Cardiac fibroblast (primary cell): ENCODE data around the gene WDR47.
"Not testable (repeated sequence)": the region's sequence is repeated elsewhere in the genome, so short reads cannot be mapped to it uniquely, and the experiment has no call there.

ENCODE experiments used
- DNase-seq, 2 donors: peaks; one replicate each; pipeline versions ENCODE4 v3.0.0 to v3.0.0-alpha.2; 2010; ENCODE audit warnings: low read depth in 2 of 2
- H3K4me3 ChIP-seq, 2 donors: replicated peaks in 1 of 2; 1 replicate in 1 of 2; 2 replicates in 1 of 2; pipeline ENCODE4 v1.5.1; 2011; ENCODE audit warnings: low read depth in 2 of 2, low read length in 2 of 2, mild to moderate bottlenecking in 2 of 2, moderate library complexity in 1 of 2
- TF ChIP-seq, protein P1 (sequence below): IDR thresholded peaks from one replicate; pipeline ENCODE4 v1.5.1; 2011; ENCODE audit warnings: low read depth, mild to moderate bottlenecking, low read length, inconsistent platforms

The WDR47 gene

GRCh38 chr1:109069294-109069693 lies 27.4 kb upstream of the WDR47 start:
- TF ChIP-seq, protein P1, sequence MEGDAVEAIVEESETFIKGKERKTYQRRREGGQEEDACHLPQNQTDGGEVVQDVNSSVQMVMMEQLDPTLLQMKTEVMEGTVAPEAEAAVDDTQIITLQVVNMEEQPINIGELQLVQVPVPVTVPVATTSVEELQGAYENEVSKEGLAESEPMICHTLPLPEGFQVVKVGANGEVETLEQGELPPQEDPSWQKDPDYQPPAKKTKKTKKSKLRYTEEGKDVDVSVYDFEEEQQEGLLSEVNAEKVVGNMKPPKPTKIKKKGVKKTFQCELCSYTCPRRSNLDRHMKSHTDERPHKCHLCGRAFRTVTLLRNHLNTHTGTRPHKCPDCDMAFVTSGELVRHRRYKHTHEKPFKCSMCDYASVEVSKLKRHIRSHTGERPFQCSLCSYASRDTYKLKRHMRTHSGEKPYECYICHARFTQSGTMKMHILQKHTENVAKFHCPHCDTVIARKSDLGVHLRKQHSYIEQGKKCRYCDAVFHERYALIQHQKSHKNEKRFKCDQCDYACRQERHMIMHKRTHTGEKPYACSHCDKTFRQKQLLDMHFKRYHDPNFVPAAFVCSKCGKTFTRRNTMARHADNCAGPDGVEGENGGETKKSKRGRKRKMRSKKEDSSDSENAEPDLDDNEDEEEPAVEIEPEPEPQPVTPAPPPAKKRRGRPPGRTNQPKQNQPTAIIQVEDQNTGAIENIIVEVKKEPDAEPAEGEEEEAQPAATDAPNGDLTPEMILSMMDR = no peak
- H3K4me3 ChIP-seq = no peak overlapping the region
- no peak for DNase-seq

- DNase-seq = no peak
- no peak overlapping the region for H3K4me3 ChIP-seq
- TF ChIP-seq, protein P1 = no peak
Measured at GRCh38 chr1:109067883-109068282, 26.0 kb upstream of the WDR47 start.

DNA sequence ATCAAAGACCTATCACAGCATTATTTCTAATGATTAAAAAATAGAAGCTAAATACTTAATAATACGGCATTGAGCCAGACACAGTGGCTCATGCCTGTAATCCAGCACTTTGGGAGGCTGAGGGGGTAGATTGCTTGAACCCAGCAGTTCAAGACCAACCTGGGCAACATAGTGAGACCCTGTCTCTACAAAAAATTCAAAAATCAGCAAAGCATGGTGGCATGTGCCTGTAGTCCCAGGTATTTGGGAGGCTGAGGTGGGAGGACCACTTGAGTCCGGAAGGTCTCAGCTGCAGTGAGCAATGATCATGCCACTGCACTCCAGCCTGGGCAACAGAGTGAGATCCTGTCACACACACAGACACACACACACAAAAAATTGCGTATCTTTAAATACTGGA lies 23.2 kb upstream of the WDR47 start:
- H3K4me3 ChIP-seq = no peak overlapping the region
- no peak for DNase-seq
- TF ChIP-seq, protein P1 = no peak

- TF ChIP-seq, protein P1 = no peak
- DNase-seq = no peak
- no peak overlapping the region for H3K4me3 ChIP-seq
Measured at GRCh38 chr1:109061183-109061582, 19.3 kb upstream of the WDR47 start.

DNA sequence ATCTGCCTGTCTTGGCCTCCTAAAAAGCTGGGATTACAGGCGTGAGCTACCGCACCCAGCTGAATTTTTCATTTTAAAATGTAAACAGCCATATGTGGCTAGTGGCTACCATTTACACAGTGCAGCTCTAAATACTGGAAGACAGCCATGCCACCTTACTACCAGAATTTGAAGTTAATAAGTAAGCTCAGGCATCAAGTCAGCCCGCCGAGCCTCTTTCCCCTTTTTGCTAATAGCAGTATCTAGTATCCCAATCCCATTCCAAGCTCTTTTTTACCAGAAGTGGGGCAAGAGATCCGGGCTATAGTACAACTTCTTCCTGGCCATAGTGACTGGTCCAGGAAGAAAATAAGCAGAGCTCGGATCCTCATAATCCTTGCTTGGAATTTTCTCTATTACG lies 18.8 kb upstream of the WDR47 start:
- TF ChIP-seq, protein P1 = no peak
- no peak overlapping the region for H3K4me3 ChIP-seq
- no peak for DNase-seq

DNA sequence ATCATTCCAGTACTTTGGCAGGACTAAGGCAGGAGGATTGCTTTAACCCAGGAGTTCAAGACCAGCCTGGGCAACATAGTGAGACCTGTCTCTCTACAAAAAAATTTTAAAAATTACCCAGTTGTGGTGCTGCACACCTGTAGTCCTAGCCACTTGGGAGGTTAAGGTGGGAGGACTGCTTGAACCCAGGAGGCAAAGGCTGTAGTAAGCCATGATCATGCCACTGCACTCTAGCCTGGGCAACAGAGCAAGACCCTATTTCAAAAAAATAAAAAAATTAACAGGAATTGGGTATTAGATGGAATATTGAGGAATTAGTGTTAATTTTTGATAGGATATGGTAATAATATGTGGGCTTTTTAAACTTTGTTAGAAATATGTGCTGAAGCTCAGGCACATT lies 17.1 kb upstream of the WDR47 start:
- H3K4me3 ChIP-seq = no peak overlapping the region
- DNase-seq = no peak
- TF ChIP-seq, protein P1 = no peak

GRCh38 chr1:109056064-109056463 lies 14.2 kb upstream of the WDR47 start:
- no peak for DNase-seq
- TF ChIP-seq, protein P1 = no peak
- no peak overlapping the region for H3K4me3 ChIP-seq

DNA sequence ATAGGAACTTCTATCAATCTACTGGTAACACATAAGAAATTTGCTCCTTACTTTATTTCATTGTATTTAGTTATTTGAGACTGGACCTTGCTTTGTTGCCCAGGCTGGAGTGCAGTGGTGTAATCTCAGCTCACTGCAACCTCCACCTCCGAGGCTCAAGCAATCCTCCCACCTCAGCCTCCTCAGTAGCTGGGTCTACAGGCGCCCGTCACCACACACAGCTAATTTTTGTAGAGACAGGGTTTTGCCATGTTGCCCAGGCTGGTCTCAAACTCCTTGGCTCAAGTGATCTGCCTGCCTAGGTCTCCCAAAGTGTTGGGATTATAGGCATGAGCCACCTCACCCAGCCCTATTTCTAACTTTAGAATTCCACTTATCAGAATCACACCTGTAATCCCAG lies 10.2 kb upstream of the WDR47 start:
- DNase-seq, H3K4me3 ChIP-seq: not testable (repeated sequence)
